NCI-H1092 treated with DMSO at 0.1 percent for 48 hours (cell line): Measurements from ENCODE around the gene APOA1.
"Not testable (repeated sequence)": the region's sequence is repeated elsewhere in the genome, so short reads cannot be mapped to it uniquely, and the experiment has no call there.

Source experiments
- DNase-seq: peaks from one replicate; lab custom pipeline; 2025; lab: John Stamatoyannopoulos, UW

APOA1 gene

DNA sequence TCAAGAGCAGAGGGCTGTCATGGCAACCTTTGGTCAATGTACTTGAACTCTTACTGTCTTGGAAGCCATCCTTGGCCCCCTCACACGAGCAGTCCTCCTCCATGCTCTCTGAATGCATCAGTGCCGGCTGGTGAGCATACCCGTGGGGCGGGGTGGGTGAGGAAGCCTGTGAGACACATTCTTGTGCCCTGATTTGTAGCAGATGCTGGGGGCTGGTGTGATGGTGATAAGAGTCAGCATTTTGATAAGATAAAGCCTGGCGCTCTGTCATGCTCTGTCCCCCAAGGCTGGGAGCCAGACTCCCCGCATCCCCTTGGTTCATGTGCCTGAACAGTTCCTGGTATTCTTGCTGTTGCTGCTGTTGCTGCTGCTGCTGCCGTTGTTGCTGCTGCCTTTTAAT is 20.5 kb upstream of the APOA1 start:
- no peak for DNase-seq

DNA sequence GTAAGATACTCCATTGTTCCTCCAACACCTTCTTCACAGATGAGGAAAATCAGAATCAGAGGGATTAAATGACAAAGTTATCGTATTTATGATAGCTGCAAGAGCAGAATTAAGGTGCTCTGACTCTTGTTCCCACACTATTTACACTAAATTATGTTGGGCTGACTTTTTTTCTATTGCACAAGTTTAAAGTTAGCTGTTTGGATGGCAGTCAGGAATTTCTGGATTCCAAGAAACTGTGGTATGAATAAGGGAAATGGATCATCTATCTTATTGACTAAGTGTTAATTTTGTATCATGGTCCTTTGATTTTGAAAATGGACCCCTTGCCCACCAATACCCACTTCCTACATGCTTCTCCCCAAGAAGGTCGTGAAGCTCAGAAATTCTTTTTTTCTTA is 19.9 kb upstream of the APOA1 start:
- DNase-seq = no peak

DNA sequence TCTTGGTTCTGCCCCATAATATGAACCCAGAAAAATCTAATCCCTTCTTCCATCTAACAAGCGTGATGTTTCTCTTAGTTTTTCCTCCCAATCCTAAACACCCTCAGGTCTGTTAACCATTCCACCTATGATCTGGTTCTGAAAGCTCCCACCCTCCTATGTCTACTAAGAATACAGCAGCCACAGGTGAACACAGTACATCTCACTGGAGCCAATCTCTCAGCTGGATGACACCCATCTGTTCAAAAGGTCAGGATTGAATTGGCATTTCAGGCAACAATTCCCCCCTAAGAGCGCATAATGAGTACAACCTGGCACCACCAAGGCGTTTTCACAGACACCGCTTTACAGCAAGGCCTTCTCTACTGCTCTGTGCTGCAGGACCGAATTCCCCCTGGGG is 19.0 kb upstream of the APOA1 start:
- DNase-seq = no peak

DNA sequence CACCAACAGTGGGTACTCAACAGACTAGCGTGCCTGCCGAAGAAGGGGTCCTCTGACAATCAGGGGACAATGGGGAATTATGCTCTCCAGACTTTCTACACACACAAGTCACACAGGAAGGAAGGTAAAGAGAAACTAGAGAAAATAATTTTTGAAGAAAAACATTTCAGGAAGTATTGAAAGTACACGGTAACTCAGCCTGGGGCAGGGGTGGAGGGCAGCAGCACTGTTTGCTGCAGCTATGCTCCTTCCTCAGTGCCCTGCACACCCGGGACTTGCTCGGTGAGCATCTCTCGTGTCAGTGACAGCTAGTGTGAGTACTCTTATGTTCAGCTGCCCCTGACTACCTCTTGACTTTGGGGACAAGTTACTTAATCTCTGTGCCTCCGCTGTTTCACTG is 18.0 kb upstream of the APOA1 start:
- no peak for DNase-seq

DNA sequence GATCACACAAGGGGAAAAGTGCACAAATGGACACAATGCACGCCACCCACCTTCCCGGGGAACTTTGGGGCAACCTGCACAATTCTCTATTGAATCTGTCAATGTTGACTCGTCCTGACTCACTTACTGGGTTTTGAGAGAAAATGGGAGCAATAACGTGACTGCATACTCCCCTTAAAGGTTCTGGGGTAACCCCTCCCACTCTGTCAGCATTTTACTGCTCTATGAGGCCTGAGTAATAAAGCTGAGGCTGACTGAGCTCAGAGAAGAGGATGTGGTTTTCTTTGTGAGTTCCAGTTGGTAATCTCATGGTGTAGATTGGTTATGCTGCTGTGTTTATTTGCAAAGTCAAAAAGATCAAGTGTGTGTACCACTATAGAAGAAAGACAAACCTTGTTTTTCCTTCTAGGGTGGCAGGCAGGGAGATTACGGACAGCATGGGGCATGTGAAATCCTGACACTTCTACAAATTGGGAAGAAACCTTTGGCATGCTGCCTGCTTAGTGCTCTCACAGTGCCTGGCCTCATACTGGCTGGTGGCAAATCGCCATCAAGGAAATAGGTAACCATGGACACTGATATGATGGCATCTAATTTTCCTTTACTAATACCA is 16.1 kb upstream of the APOA1 start:
- no peak for DNase-seq

DNA sequence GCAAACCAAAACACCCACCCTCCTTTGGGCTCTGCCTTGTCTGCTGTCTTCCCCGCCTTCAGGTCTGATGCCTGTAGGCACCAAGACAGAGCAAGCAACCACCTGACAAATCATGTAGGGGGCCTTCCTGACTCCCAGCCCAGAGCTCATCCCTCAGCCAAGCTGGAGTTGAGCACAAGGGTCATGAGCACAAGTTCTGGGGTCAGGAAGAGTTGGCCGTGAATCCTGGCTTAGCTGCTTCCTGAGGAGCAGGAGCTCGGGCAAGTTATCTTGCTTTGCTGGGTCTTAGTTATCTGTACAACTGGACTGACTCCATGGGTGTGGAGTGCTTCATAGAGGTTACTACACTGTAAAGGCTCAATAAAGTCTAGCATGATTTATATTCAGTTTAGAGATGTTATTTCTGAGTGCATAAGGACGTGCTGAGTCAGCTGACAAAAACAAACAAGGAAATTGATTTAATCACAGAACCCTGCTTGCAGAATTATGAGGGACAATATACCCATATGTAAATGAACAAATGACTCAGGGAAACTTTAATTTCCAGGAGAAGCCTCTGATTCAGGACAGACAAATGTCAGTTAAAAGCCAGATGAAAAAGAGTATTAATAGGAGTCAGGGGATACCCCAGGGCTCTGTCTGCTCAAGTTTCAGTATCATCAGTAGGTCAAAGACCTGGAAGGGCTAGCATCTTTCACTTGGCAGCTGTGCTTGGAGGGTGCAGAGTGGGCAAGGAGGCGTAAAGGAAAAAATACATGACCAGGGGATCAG is 15.0 kb upstream of the APOA1 start:
- DNase-seq = no peak

DNA sequence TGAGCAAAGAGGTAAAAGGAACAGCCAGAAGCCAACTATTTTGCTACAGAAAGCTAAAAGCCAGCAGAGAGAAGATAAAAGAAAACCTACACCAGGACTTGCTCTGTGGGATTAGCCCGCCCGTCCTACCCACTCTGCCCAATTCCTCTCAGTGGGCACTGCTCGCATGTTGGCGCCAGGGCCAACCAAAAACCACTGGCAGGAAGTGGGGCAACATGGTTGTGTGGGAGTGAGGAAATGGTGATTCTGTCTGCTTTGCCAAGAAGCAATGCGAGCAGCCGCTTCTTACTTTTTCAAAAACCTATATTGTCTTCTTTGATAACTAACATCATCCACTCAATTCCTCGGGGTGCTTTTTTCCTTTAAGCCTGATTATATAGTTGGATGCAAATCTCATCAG is 14.2 kb upstream of the APOA1 start:
- no peak for DNase-seq

DNA sequence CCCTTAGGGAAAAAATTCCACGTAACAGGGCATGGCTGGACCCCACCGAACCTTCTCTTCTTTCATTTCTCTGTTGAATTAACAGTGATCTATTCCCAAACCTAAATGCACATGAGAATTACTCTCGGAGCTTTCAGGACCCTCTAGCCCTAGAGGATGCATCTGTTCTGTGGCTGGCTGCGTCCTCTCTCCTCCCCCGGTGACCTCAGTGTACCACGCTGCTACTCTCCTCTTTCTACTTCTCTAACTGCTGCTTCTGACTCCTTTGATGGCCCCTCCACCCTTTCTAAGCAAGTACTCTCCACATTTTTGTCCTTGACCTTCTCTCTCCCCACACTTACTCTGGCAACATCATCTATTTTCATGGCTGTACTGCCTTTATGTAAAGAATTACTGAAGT is 12.1 kb upstream of the APOA1 start:
- no peak for DNase-seq

DNA sequence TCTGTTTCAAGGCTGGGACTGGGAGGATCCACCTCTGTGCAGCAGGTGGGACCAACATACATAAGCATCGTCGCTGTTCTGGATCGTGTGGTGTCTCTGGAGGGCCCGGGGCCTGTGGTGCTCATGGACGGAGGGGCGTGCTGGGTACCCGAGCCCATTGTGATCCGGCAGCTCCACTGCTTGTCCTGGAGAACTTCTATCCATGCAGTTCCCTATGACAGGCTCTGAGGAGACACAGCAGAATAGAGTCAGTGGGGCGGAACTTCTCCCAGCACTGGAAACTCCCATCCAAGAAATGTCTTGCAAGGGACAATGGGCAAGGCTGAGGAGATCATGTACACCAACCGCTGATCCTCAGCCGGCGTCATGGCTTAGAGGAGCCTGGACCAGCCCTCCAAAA is 11.6 kb upstream of the APOA1 start:
- no peak for DNase-seq

DNA sequence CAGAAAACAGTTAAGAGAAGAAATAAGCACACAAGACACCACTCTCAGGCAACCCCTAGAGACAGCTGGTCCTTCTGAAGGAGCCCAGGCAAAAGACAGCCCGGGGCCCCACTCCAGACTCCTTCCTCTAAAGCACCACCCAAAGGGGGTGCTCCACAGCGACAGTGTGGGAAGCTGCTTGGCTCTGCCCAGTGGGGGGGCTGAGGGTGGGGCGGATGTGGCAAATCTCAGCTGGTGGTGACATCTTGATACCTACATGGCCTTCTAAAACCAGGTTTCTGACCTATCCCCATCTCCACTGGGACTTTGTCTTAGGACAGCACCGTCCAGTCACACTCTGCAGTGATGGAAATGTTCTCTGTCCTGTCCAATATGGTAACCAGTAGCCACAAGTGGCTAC is 10.2 kb upstream of the APOA1 start:
- no peak for DNase-seq

DNA sequence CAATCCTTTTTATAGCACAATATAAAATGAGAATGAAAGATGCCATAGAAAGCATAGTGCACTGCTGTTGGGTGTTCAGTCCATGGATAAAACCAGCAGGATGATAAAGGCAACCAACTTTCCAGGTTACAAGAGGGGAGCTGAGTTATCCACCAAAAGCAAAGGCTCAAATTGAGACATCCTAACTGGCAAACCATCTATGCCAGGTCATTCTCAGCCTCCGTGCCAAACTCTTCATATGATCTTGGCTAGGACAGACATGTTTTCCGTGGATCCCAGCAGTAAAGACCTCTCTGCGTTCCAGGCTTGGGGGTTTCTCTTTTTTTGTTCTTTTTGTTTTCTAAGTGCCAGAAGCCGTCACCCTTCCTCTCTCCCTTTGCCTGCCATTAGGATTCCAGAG is 7.3 kb upstream of the APOA1 start:
- DNase-seq = no peak

DNA sequence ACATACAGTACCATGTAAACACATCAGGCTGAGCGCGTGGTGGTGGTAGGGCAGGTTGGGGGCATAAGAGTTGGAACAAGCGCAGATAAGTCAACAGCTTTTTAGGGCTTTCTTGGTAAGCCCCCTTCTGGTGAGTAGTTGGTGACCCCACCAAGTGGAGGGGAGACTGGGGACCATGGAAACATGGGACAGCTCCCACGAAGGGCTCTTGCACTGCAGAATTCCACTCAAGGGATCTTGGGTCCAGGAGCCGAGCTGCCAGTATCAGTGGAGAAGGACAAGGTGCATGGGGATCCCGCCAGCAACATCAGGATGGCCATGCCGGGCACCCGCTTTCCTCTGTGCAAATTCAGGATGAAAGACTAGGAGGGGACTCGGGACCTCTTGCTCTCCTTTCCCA is 6.2 kb upstream of the APOA1 start:
- DNase-seq = no peak

DNA sequence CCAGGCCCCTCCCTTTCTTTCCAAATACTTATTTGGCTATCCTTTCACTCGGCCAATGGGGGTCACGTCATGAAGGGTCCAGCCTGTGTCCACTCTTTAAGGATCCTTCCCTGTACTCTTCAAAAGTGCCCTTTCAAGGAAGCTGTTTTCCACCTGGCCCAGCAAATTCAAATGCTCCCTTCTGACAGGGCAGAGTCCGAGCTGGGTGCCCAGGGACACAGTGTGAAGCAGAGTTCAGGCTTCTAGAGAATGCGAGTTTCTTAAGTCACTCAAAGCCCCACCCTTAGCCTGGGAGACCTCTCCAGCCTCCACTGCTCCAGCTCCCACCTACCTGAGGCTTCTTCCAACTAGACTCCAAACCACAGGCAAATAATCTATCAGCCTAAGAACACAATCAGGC is 5.5 kb upstream of the APOA1 start:
- no peak for DNase-seq

DNA sequence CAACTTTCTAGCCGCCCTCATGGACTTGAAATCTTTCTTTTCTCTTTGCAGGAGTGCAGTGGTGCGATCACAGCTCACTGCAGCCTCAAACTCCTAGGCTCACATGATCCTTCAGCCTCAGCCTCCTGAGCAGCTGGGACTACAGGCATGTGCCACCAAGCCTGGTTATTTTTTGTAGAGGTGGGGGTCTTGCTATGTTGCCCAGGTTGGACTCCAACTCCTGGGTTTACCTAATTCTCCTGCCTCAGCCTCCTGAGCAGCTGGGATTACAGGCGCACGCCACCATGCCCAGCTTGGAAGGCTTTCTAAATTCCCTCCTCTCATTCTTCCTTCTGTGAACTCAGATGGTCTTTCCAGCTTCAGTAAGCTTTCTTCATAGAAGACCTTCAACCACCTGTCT is 4.7 kb upstream of the APOA1 start:
- DNase-seq = no peak

DNA sequence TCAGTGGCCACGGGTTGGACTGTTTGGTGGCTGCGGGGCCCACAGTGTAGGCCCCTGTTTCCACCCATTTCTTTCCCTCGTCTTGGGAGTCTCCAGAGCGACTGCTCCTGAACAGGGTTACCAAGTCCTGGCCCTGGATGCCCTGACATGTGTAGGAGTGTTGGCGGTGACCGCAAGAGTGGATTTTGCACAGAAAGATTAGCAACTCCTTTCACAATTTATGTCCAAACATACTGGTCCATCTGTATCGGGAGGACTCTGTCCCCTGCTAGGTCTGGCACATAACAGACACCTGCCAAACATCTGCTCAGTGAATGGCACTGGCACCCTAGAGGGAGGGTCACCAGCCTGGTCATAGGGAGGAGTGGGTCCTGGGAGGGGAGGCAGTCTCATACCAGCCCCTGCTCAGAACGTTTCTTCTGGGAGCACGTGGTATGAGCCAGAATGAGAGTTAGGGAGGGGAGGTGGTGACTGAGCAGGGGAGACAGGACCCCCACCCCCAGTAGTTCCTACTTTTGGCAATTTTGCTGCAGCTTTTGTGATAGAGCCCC is 3.4 kb upstream of the APOA1 start:
- no peak for DNase-seq

DNA sequence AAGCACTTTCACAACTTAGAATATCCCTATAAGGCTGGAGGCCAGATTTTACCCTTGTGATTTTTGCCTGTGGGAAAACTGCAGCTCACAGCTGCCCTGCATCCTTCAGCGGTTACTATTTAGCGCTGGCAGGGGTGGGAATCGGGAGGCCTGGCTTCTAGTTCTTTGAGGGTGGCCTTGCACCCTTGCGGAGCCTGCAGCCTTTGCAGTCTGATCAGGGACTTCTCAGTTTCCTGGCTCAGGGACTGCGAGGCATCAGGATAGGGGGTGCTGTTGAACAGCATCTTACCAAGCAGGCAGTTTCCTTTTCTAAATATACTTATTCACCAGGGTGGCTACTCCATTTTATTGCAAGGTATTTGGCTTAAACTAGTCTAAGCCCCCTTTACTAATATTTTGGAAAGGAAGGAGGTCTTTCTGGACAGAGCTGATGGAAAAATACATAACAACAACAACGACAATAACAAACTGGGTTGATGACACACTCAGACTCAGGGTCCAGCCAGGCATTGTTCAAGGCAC is 2.9 kb upstream of the APOA1 start:
- no peak for DNase-seq

DNA sequence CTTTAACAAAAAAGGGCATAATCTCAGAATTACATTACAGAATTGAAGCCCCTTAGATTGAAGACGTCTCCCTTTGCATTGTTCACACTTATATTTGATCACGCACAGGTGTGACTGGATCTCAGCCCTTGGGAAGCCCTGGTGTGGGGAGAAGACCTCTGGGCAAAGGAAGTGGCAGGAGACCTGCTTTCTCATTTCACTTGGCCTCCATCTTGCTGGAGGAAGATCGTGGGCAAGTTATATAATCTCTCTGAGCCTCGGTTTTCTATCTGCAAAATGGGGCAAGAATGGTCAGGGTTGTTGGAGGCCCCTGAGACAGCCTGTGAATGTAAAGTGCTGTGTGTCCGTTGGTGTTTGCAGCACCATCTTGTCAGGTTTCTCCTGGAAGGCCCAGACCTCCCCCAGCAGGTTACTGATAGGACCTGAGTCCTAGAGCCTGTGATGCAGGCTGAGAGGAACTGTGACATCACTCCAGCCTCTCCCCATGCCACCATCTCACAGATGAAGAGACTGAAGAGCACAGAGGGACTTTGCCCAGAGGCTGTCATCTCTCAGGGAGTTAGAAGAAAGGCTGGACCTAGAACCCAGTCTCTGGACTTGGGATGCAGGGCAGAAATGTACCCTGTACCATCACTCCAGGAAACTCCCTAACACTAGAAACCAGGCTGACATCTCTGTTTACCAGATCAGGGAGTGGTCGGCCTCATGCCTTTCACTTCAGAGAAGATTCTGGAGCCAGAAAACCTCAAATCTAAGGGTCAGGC is 1.1 kb upstream of the APOA1 start:
- DNase-seq = no peak

DNA sequence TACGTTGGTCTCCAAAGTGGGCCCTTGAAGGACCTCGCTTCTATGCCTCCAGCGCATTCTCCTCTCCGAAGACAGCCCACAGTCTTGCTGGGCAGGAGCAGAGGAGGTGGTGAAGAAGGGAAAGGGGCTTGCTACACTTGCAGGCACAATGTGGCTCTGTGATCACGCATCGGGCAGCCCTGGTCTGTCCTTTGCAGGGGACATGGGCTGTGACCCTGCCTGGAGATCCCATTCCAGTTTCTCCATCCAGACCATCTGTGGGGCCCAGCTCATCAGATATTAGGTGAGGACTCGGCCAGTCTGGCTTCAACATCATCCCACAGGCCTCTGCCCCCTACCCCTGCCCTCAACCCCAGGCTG is 810 bp downstream of the APOA1 start:
- no peak for DNase-seq

DNA sequence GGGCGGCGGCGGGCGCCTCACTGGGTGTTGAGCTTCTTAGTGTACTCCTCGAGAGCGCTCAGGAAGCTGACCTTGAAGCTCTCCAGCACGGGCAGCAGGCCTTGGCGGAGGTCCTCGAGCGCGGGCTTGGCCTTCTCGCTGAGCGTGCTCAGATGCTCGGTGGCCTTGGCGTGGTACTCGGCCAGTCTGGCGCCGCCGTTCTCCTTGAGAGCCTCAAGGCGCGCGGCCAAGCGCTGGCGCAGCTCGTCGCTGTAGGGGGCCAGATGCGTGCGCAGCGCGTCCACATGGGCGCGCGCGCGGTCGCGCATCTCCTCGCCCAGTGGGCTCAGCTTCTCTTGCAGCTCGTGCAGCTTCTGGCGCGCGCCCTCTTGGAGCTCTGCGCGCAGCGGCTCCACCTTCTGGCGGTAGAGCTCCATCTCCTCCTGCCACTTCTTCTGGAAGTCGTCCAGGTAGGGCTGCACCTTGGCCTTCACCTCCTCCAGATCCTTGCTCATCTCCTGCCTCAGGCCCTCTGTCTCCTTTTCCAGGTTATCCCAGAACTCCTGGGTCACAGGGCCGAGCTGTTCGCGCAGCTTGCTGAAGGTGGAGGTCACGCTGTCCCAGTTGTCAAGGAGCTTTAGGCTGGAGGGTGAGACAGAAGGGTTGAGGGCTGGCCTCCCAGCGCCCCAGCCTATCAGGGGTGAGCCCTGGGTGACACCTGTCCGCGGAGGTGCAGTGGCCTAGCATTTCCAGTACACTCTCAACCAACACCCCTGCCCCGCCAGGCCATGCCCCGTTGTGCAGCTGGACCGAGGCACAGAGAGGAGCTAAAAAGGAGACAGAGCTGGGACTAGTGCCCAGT is 1.4 kb downstream of the APOA1 start:
- peak; percentile 95 for DNase-seq

DNA sequence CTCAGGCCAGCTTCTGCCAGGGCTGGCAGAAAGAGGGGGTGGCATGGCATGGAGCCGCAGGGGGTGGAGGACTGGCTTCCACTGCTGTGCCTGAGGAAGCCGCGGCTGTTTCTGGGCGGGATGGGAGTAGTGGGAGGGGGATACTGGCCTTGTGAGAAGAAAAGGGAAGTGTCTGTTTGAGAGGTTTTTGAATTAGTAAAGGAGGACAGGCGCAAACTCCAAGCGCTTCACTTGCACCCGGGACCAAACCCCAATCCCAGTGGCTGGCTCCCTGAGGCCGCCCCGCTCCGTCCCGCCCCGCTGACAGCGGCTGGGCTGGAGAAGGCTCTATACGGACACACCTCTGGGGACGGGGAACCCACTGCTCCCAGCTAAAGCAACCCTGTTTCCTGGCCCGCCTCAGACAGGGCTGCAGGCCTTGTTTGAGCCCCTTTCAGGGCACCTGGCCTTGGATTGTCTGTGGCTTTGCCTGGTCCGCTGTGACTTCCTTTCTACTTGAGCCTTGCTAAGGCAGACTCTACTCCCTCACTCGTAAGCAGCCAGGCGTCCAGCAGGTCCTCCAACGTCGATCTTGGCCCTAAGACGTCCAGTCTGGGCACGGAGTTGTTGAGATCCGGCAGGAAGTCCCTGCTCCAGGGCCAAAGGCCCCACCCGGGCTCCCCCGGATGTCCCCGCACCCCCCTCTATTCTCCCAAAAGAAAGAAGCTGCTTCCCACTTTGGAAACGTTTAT is 2.2 kb downstream of the APOA1 start:
- no peak for DNase-seq

DNA sequence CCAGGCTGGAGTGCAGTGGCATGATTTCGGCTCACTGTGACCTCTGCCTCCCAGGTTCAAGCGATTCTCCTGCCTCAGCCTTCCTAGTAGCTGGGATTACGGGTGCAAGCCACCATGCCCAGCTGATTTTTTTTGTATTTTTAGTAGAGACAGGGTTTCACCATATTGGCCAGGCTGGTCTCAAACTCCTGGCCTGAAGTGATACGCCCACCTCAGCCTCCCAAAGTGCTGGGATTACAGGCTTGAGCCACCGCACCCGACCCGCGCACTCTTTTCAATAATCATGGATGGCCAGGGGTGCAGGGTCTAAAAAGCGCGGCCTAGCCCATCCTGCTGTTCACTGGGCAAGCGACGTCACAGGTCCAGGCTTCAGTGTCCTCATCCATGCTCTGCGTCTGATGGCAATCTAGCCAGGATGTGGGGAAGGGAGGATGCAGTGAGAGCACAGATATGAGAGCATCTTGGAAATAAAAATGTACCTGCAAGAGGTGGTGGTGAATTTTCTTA is 2.8 kb downstream of the APOA1 start:
- not testable (repeated sequence) for DNase-seq
